HG03139 (cell line): Measurements from ENCODE around the gene SSUH2.

Source experiments
- ATAC-seq: cut with Tn5 transposase; IDR thresholded peaks from one replicate; pipeline ENCODE4 v1.9.1; 2021; ENCODE audit not compliant: unreplicated experiment

Gene SSUH2

GRCh38 chr3:8619548-8619947 lies 25.1 kb downstream of the SSUH2 start:
- no peak for ATAC-seq

- no peak for ATAC-seq
Observed at GRCh38 chr3:8618950-8619349, 25.6 kb downstream of the SSUH2 start.

DNA sequence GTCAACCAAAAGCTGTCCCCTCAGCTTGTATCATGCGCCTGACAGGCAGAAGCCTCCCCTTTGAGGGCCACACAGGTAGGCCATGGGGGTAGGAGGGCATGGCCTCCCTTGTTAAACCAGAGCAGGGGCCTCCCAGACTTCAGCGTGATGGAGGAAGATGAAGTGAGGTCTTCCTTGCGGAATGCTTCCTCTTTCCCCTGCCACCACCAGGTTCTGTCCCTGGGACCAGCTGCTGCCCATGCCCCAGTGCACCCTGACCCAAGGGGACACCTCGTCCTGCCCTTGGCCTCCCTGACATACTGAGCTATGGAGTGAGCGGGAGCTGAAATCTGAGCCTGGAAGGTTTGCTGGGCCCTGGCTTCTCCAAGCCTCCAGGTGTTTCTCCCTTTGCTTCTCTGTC lies 26.7 kb downstream of the SSUH2 start:
- ATAC-seq: no peak

DNA sequence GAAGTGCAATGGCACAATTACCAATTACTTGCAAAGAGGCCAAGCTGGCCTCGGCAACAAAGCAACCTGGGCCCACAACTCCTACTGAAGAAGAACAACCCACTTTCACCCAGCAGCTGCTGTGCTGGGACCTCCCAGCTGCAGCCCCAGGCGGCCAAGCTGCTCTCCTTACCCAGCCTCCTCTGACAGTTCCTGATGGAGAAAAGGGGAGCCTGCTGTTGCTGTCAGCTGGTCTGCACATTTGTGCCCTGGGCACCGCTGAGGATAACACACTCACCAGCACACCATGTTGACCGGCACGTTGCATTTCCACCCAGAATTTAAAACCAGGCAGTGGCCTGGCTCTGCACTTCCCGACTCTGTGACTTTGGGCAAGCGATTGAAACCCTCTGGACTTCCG lies 33.6 kb downstream of the SSUH2 start:
- no peak for ATAC-seq

- ATAC-seq: no peak
Observed at GRCh38 chr3:8608791-8609467, 35.7 kb downstream of the SSUH2 start.

GRCh38 chr3:8608041-8608790 lies 36.4 kb downstream of the SSUH2 start:
- ATAC-seq: no peak

- no peak for ATAC-seq
Observed at GRCh38 chr3:8607234-8608040, 37.2 kb downstream of the SSUH2 start.

DNA sequence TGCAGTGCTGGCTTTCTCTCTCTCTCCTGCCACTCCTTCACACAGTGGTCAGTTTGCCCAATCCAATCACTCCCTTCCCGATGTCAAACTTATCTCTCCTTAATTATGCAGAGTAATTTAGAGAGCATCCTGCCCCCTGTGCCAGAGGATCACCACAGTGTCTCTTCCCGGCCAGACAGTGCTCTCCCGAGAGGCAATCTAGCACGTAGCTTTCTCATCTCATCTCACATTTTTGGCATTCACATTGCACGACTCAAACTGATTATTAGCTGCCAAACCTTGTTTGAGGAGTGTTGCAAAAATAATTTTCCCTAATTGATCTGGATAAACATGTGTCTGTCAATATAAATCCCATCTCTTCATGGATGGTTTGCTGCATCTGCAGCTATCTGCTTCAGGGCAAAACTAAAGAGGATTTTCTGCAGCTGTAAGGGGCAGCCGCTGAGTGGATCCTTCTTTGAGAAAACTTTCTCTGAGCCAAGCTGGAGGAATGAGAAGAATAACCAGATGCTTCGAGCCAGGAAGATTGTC lies 37.8 kb downstream of the SSUH2 start:
- no peak for ATAC-seq

GRCh38 chr3:8604988-8605387 lies 39.6 kb downstream of the SSUH2 start:
- ATAC-seq: no peak

- ATAC-seq: no peak
Observed at GRCh38 chr3:8604006-8604405, 40.6 kb downstream of the SSUH2 start.

GRCh38 chr3:8603115-8603710 lies 41.4 kb downstream of the SSUH2 start:
- no peak for ATAC-seq

DNA sequence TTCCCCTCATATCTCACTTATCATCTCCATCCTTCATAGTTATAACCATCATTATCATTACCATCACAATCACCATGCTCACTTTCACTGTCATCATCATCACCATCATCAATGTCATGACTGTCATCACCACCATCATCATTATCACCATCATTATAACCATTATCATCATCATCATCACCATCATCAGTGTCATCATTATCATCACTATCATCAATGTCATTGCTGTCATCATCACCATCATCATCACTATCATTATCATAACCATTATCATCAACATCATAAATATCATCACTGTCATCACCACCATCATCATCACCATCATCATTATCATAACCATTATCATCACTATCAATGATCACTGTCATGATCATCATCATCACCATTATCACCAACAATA lies 44.1 kb downstream of the SSUH2 start:
- ATAC-seq: no peak

GRCh38 chr3:8599146-8599545 lies 45.5 kb downstream of the SSUH2 start:
- ATAC-seq: no peak

GRCh38 chr3:8597219-8597853 lies 47.3 kb downstream of the SSUH2 start:
- no peak for ATAC-seq

GRCh38 chr3:8596321-8597218 lies 48.0 kb downstream of the SSUH2 start:
- ATAC-seq: no peak

- no peak for ATAC-seq
Observed at GRCh38 chr3:8595695-8596115, 48.9 kb downstream of the SSUH2 start.

DNA sequence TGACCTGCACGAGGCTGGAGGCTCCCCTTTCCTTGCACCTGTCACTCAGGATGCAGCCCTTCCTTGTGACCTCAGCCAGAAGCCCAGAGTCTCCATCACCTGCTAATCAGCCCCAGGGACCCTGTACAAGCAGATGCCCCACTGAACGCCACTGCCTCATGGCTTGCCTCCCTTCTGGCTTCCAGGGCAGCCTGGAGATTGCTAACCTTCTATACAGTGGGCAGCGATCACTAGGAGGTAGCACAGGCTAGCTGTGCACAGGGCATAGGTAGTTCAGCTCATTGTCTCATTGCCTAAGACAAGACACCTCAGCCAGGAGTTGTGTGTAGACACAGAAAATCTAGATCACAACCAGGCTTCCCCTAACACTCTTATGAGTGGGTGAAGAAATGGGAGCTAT lies 49.3 kb downstream of the SSUH2 start:
- no peak for ATAC-seq

- no peak for ATAC-seq
Observed at GRCh38 chr3:8593021-8593827, 51.4 kb downstream of the SSUH2 start.
